SK-N-SH treated with all-trans-retinoic acid at 6 μM for 48 hours (cell line): ENCODE data around the gene RNF148.

Experiments used
- ATAC-seq: fragments of 200-7000 bp; cut with Tn5 transposase; 3 replicates; pipeline ENCODE4 v1.9.1; 2020; ENCODE audit warnings: mild to moderate bottlenecking, moderate library complexity
- ARNTL ChIP-seq: fragments of 450-650 bp; formaldehyde crosslinking; IDR thresholded peaks from 2 replicates; pipeline ENCODE4 v1.5.0; 2020; ENCODE audit warnings: low read depth, mild to moderate bottlenecking, moderate library complexity, borderline replicate concordance
- BACH2 ChIP-seq: fragments of 250-450 bp; sonication (Bioruptor Pico); IDR thresholded peaks from 2 replicates; pipeline ENCODE4 v1.9.0; 2021; ENCODE audit warnings: mild to moderate bottlenecking, borderline replicate concordance
- CSDC2 ChIP-seq: fragments of 250-450 bp; sonication (Bioruptor Pico); IDR thresholded peaks from 2 replicates; pipeline ENCODE4 v1.5.0; 2020; ENCODE audit warnings: mild to moderate bottlenecking, moderate library complexity
- ESRRG ChIP-seq: fragments of 250-450 bp; sonication (Bioruptor Pico); IDR thresholded peaks from 2 replicates; pipeline ENCODE4 v1.6.1; 2021; ENCODE audit warnings: mild to moderate bottlenecking
- GLIS3 ChIP-seq: fragments of 250-450 bp; sonication (Bioruptor Pico); IDR thresholded peaks from 2 replicates; pipeline ENCODE4 v1.5.0; 2020; ENCODE audit warnings: mild to moderate bottlenecking, moderate library complexity
- ISL1 ChIP-seq: fragments of 250-450 bp; sonication (Bioruptor Pico); IDR thresholded peaks from 2 replicates; pipeline ENCODE4 v2.1.2; 2022; ENCODE audit warnings: mild to moderate bottlenecking, moderate library complexity
- OSR1 ChIP-seq: fragments of 250-450 bp; sonication (Bioruptor Pico); IDR thresholded peaks from 2 replicates; pipeline ENCODE4 v1.8.0; 2022; ENCODE audit warnings: moderate library complexity, mild to moderate bottlenecking, inconsistent platforms
- PPARA ChIP-seq: fragments of 250-450 bp; sonication (Bioruptor Pico); IDR thresholded peaks from 2 replicates; pipeline ENCODE4 v1.5.0; 2020; ENCODE audit warnings: mild to moderate bottlenecking, borderline replicate concordance
- RARB ChIP-seq: fragments of 250-450 bp; sonication (Bioruptor Pico); IDR thresholded peaks from 2 replicates; pipeline ENCODE4 v1.8.0; 2021; ENCODE audit warnings: mild to moderate bottlenecking, moderate library complexity
- SNAI2 ChIP-seq: fragments of 250-450 bp; sonication (Bioruptor Pico); IDR thresholded peaks from 2 replicates; pipeline ENCODE4 v1.5.0; 2020; ENCODE audit warnings: mild to moderate bottlenecking, moderate library complexity
- TCF4 ChIP-seq: fragments of 250-450 bp; sonication (Bioruptor Pico); IDR thresholded peaks from 2 replicates; pipeline ENCODE4 v1.8.0; 2021; ENCODE audit warnings: mild to moderate bottlenecking, moderate library complexity, borderline replicate concordance
- TOX ChIP-seq: fragments of 250-450 bp; sonication (Bioruptor Pico); IDR thresholded peaks from 2 replicates; pipeline ENCODE4 v1.8.0; 2021; ENCODE audit warnings: mild to moderate bottlenecking, moderate library complexity, borderline replicate concordance
- ZC3H10 ChIP-seq: fragments of 250-450 bp; sonication (Bioruptor Pico); IDR thresholded peaks from 2 replicates; pipeline ENCODE4 v1.5.1; 2021; ENCODE audit warnings: mild to moderate bottlenecking, moderate library complexity
- ZFP3 ChIP-seq: fragments of 250-450 bp; sonication (Bioruptor Pico); IDR thresholded peaks from 2 replicates; pipeline ENCODE4 v1.5.0; 2020; ENCODE audit warnings: mild to moderate bottlenecking, moderate library complexity
- ZFP30 ChIP-seq: fragments of 450-650 bp; formaldehyde crosslinking; IDR thresholded peaks from 2 replicates; pipeline ENCODE4 v1.5.0; 2022; ENCODE audit warnings: mild to moderate bottlenecking, moderate library complexity
- ZNF565 ChIP-seq: fragments of 450-650 bp; formaldehyde crosslinking; conservative IDR thresholded peaks from 2 replicates; pipeline ENCODE4 v1.5.0; 2020; ENCODE audit warnings: low read depth, mild to moderate bottlenecking, moderate library complexity
- ZNF70 ChIP-seq: fragments of 450-650 bp; formaldehyde crosslinking; IDR thresholded peaks from 2 replicates; pipeline ENCODE4 v1.5.0; 2020; ENCODE audit warnings: mild to moderate bottlenecking, moderate library complexity
- ZNF8 ChIP-seq: fragments of 450-650 bp; formaldehyde crosslinking; IDR thresholded peaks from 2 replicates; pipeline ENCODE4 v1.5.0; 2020; ENCODE audit warnings: mild to moderate bottlenecking, moderate library complexity
- TF ChIP-seq, protein P1 (sequence below): fragments of 250-450 bp; sonication (Bioruptor Pico); IDR thresholded peaks from 2 replicates; pipeline ENCODE4 v1.5.1; 2020; ENCODE audit warnings: low read depth, mild to moderate bottlenecking, moderate library complexity
- TF ChIP-seq, protein P2 (sequence below): fragments of 250-450 bp; sonication (Bioruptor Pico); IDR thresholded peaks from 2 replicates; pipeline ENCODE4 v1.8.0; 2020; ENCODE audit warnings: mild to moderate bottlenecking, moderate library complexity, borderline replicate concordance
- TF ChIP-seq, protein P3 (sequence below): fragments of 250-450 bp; sonication (Bioruptor Pico); IDR thresholded peaks from 2 replicates; pipeline ENCODE4 v1.5.0; 2020; ENCODE audit warnings: mild to moderate bottlenecking, moderate library complexity
- TF ChIP-seq, protein P4 (sequence below): fragments of 250-450 bp; sonication (Bioruptor Pico); IDR thresholded peaks from 2 replicates; pipeline ENCODE4 v1.5.1; 2021; ENCODE audit warnings: mild to moderate bottlenecking, moderate library complexity
- TF ChIP-seq, protein P5 (sequence below): fragments of 250-450 bp; sonication (Bioruptor Pico); IDR thresholded peaks from 2 replicates; pipeline ENCODE4 v1.8.0; 2021; ENCODE audit warnings: low read depth, mild to moderate bottlenecking, moderate library complexity, borderline replicate concordance

The RNF148 gene

DNA sequence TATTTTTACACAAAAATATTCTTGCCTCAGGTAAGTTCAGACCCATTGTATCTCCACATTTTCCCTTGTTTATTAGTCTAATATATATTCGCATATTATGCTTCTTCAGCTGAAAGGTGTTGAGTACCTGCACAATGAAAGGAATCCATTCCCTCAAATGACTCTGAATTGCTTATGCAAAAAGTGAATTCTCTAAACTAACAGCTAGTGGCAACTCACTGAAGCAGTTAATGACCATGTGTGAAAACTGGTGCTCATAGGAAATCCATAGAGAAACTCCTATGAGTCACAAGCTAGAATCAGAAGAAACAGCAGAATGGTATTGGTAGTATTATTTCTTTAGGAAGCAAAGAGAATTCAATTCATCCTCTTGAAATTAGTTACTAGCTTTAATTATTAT, 33.5 kb upstream of the RNF148 start:
- TF ChIP-seq, protein P1, sequence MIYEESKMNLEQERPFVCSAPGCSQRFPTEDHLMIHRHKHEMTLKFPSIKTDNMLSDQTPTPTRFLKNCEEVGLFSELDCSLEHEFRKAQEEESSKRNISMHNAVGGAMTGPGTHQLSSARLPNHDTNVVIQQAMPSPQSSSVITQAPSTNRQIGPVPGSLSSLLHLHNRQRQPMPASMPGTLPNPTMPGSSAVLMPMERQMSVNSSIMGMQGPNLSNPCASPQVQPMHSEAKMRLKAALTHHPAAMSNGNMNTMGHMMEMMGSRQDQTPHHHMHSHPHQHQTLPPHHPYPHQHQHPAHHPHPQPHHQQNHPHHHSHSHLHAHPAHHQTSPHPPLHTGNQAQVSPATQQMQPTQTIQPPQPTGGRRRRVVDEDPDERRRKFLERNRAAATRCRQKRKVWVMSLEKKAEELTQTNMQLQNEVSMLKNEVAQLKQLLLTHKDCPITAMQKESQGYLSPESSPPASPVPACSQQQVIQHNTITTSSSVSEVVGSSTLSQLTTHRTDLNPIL (CRISPR knock-in tag), result no peak
- TF ChIP-seq GLIS3 (no peak), TOX (no peak), ZFP30 (CRISPR knock-in tag) (no peak), BACH2 (no peak), ESRRG (no peak), ZFP3 (CRISPR knock-in tag) (no peak), SNAI2 (CRISPR knock-in tag) (no peak), PPARA (no peak), RARB (CRISPR knock-in tag) (no peak), ISL1 (CRISPR knock-in tag) (no peak), TCF4 (no peak), ARNTL (CRISPR knock-in tag) (no peak), CSDC2 (no peak), ZNF565 (CRISPR knock-in tag) (no peak), ZNF70 (CRISPR knock-in tag) (no peak)
- TF ChIP-seq, protein P2, sequence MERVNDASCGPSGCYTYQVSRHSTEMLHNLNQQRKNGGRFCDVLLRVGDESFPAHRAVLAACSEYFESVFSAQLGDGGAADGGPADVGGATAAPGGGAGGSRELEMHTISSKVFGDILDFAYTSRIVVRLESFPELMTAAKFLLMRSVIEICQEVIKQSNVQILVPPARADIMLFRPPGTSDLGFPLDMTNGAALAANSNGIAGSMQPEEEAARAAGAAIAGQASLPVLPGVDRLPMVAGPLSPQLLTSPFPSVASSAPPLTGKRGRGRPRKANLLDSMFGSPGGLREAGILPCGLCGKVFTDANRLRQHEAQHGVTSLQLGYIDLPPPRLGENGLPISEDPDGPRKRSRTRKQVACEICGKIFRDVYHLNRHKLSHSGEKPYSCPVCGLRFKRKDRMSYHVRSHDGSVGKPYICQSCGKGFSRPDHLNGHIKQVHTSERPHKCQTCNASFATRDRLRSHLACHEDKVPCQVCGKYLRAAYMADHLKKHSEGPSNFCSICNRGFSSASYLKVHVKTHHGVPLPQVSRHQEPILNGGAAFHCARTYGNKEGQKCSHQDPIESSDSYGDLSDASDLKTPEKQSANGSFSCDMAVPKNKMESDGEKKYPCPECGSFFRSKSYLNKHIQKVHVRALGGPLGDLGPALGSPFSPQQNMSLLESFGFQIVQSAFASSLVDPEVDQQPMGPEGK (CRISPR knock-in tag), result no peak
- TF ChIP-seq, protein P3, sequence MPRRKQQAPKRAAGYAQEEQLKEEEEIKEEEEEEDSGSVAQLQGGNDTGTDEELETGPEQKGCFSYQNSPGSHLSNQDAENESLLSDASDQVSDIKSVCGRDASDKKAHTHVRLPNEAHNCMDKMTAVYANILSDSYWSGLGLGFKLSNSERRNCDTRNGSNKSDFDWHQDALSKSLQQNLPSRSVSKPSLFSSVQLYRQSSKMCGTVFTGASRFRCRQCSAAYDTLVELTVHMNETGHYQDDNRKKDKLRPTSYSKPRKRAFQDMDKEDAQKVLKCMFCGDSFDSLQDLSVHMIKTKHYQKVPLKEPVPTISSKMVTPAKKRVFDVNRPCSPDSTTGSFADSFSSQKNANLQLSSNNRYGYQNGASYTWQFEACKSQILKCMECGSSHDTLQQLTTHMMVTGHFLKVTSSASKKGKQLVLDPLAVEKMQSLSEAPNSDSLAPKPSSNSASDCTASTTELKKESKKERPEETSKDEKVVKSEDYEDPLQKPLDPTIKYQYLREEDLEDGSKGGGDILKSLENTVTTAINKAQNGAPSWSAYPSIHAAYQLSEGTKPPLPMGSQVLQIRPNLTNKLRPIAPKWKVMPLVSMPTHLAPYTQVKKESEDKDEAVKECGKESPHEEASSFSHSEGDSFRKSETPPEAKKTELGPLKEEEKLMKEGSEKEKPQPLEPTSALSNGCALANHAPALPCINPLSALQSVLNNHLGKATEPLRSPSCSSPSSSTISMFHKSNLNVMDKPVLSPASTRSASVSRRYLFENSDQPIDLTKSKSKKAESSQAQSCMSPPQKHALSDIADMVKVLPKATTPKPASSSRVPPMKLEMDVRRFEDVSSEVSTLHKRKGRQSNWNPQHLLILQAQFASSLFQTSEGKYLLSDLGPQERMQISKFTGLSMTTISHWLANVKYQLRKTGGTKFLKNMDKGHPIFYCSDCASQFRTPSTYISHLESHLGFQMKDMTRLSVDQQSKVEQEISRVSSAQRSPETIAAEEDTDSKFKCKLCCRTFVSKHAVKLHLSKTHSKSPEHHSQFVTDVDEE (CRISPR knock-in tag), result no peak
- TF ChIP-seq, protein P4, sequence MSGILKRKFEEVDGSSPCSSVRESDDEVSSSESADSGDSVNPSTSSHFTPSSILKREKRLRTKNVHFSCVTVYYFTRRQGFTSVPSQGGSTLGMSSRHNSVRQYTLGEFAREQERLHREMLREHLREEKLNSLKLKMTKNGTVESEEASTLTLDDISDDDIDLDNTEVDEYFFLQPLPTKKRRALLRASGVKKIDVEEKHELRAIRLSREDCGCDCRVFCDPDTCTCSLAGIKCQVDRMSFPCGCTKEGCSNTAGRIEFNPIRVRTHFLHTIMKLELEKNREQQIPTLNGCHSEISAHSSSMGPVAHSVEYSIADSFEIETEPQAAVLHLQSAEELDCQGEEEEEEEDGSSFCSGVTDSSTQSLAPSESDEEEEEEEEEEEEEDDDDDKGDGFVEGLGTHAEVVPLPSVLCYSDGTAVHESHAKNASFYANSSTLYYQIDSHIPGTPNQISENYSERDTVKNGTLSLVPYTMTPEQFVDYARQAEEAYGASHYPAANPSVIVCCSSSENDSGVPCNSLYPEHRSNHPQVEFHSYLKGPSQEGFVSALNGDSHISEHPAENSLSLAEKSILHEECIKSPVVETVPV (CRISPR knock-in tag), result no peak
- TF ChIP-seq, protein P5, sequence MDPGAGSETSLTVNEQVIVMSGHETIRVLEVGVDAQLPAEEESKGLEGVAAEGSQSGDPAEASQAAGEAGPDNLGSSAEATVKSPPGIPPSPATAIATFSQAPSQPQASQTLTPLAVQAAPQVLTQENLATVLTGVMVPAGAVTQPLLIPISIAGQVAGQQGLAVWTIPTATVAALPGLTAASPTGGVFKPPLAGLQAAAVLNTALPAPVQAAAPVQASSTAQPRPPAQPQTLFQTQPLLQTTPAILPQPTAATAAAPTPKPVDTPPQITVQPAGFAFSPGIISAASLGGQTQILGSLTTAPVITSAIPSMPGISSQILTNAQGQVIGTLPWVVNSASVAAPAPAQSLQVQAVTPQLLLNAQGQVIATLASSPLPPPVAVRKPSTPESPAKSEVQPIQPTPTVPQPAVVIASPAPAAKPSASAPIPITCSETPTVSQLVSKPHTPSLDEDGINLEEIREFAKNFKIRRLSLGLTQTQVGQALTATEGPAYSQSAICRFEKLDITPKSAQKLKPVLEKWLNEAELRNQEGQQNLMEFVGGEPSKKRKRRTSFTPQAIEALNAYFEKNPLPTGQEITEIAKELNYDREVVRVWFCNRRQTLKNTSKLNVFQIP, result no peak
- no peak for ATAC-seq

DNA sequence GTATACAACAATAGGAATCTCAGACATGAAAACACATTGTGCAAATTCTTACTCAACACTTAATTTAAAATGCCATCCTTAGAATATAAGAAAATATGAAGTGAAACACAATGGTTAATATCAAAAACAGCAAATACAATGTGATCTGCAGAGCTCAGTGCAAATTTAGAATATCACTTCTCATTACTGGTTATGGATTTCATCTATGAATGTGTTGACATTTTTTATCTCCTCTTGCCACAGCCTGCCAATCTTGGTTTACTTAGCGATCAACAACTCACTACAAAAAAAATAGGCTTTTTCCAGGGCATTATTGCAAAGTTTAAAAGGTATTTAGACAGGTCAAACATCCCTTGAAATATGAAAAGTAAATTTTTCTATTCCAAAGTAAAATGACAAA, 25.0 kb upstream of the RNF148 start:
- no peak for TF ChIP-seq RARB (CRISPR knock-in tag)
- no peak for TF ChIP-seq OSR1
- no peak for TF ChIP-seq ZC3H10 (CRISPR knock-in tag)
- no peak for TF ChIP-seq ESRRG
- no peak for TF ChIP-seq ZFP3 (CRISPR knock-in tag)
- no peak for TF ChIP-seq ZNF70 (CRISPR knock-in tag)
- TF ChIP-seq BACH2, result no peak
- no peak for TF ChIP-seq ZFP30 (CRISPR knock-in tag)
- TF ChIP-seq, protein P3 (CRISPR knock-in tag), result no peak
- no peak for TF ChIP-seq ZNF8
- TF ChIP-seq TOX, result no peak
- no peak for TF ChIP-seq SNAI2 (CRISPR knock-in tag)
- TF ChIP-seq, protein P2 (CRISPR knock-in tag), result no peak
- no peak for TF ChIP-seq PPARA
- TF ChIP-seq GLIS3, result no peak
- no peak for TF ChIP-seq CSDC2
- TF ChIP-seq, protein P5, result no peak

More for the DNA sequence above, 25.0 kb upstream of the RNF148 start:
- ATAC-seq, result no peak
